Astrocyte of the spinal cord (primary cell): ENCODE data around the gene CPLX4.
A peak's percentile ranks its signal among the peaks of the same experiment; 100 is the strongest.
"Not testable (repeated sequence)": the region's sequence is repeated elsewhere in the genome, so short reads cannot be mapped to it uniquely, and the experiment has no call there.

ENCODE experiments used
- DNase-seq: peaks from one replicate; pipeline ENCODE4 v3.0.0; 2011; ENCODE audit warnings: low read depth, low spot score
- H3K4me3 ChIP-seq: 2 replicates; pipeline ENCODE4 v1.5.1; 2011; ENCODE audit warnings: low read depth, mild to moderate bottlenecking, low read length, moderate library complexity
- in situ Hi-C: cut with HindIII; loops from 2 replicates; pipeline ENCODE4 v1.10.0; 2017; ENCODE audit warnings: low sequenced_read_pairs
- TF ChIP-seq, protein P1 (sequence below): IDR thresholded peaks from 2 replicates; pipeline ENCODE4 v1.5.1; 2012; ENCODE audit warnings: low read depth, mild to moderate bottlenecking, low read length, inconsistent platforms

CPLX4 gene

GRCh38 chr18:59266459-59266858 is 52.0 kb downstream of the CPLX4 start:
- TF ChIP-seq, protein P1, sequence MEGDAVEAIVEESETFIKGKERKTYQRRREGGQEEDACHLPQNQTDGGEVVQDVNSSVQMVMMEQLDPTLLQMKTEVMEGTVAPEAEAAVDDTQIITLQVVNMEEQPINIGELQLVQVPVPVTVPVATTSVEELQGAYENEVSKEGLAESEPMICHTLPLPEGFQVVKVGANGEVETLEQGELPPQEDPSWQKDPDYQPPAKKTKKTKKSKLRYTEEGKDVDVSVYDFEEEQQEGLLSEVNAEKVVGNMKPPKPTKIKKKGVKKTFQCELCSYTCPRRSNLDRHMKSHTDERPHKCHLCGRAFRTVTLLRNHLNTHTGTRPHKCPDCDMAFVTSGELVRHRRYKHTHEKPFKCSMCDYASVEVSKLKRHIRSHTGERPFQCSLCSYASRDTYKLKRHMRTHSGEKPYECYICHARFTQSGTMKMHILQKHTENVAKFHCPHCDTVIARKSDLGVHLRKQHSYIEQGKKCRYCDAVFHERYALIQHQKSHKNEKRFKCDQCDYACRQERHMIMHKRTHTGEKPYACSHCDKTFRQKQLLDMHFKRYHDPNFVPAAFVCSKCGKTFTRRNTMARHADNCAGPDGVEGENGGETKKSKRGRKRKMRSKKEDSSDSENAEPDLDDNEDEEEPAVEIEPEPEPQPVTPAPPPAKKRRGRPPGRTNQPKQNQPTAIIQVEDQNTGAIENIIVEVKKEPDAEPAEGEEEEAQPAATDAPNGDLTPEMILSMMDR = no peak
- no peak overlapping the region for H3K4me3 ChIP-seq
- in situ Hi-C loops = no loop called here
- DNase-seq = no peak

- H3K4me3 ChIP-seq = no peak overlapping the region
- in situ Hi-C loops = no loop called here
- TF ChIP-seq, protein P1 = no peak
- no peak for DNase-seq
Observed at GRCh38 chr18:59265974-59266369, 52.5 kb downstream of the CPLX4 start.

- DNase-seq = no peak
- TF ChIP-seq, protein P1 = no peak
- peak overlapping the region; percentile 17 for H3K4me3 ChIP-seq
- in situ Hi-C loops = no loop called here
Observed at GRCh38 chr18:59265246-59265973, 53.0 kb downstream of the CPLX4 start.

DNA sequence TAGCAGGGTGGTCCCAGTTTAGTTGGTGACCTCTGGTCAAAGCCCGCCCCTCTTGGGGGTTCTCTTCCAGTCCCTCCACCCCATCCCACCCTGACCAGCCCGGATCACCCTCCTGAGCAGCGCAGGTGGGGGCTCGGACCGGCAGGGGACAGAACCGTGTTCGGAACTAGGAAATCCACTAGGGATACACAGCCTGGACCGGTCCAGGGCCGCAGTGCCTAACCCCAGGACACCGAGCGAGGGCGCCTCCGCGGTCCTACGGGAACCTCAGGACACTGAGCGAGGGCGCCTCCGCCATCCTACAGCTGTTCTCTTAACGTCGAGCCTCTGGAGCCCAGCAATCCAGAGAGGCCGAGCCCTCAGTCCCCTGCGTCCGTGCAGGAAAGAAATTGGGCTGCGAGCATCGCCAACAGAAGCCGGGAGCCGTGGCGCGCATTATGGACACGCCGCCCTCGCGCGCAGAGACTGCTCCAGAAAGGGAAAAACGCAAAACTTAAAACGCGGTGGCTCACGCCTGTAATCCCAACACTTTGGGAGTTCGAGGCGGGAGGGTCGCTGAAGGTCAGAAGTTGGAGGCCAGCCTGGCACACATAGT is 53.7 kb downstream of the CPLX4 start:
- in situ Hi-C loops = no loop called here
- TF ChIP-seq, protein P1 = no peak
- H3K4me3 ChIP-seq = no peak overlapping the region
- DNase-seq = no peak

DNA sequence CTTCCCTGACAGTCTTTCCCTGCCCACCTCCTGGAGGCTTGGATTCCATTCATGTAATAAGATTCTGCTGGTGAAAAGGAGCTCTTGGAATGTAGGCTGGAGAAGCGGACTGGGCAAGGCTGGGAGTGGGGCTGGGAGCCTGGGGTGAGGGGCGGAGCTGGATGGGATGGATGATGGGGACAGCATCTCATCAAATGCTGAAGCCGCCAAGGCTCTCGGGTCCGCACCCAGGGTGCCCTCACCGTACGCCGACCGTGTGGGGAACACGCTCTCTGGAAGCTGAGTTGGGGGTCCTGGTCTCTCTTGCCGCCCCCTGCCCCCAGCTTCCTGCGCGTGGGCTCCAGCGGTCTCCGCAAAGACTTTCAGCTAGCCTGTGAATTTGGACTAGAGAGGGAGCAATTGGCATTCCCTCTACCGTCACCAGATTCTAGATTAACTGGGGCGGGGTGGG is 54.3 kb downstream of the CPLX4 start:
- in situ Hi-C loops = no loop called here
- H3K4me3 ChIP-seq = no peak overlapping the region
- TF ChIP-seq, protein P1 = no peak
- DNase-seq = no peak

DNA sequence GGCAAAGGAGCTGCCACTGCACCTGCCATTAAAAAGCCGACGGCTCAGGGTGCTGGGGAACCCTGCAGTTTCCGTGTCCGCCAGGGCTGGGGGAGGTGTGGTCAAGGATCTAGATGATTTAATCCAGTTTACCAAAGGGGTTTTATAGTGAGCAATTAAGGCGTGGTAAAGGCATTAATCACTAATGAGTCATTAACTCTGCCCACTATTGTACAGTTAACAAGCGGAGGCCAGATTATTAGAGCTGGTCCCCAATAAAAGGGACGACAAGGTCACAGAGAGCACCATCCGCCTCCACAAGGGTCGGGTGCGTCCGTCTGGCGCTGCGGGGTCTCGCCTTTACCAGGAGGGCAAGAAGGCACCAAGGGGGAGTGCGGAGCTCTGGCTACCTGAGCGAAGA is 54.8 kb downstream of the CPLX4 start:
- no peak for DNase-seq
- no peak overlapping the region for H3K4me3 ChIP-seq
- in situ Hi-C loops = no loop called here
- TF ChIP-seq, protein P1 = no peak

DNA sequence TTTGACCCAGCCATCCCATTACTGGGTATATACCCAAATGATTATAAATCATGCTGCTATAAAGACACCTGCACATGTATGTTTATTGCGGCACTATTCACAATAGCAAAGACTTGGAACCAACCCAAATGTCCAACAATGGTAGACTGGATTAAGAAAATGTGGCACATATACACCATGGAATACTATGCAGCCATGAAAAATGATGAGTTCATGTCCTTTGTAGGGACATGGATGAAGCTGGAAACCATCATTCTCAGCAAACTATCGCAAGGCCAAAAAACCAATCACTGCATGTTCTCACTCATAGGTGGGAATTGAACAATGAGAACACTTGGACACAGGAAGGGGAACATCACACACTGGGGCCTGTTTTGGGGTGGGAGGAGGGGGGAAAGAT is 56.2 kb downstream of the CPLX4 start:
- DNase-seq, in situ Hi-C loops, H3K4me3 ChIP-seq: not testable (repeated sequence)

DNA sequence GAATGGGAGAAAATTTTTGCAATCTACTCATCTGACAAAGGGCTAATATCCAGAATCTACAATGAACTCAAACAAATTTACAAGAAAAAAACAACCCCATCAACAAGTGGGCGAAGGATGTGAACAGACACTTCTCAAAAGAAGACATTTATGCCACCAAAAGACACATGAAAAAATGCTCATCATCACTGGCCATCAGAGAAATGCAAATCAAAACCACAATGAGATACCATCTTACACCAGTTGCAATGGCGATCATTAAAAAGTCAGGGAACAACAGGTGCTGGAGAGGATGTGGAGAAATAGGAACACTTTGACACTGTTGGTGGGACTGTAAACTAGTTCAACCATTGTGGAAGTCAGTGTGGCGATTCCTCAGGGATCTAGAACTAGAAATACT is 56.6 kb downstream of the CPLX4 start:
- H3K4me3 ChIP-seq, in situ Hi-C loops, DNase-seq: not testable (repeated sequence)

GRCh38 chr18:59255491-59255890 is 63.0 kb downstream of the CPLX4 start:
- DNase-seq, in situ Hi-C loops, H3K4me3 ChIP-seq: not testable (repeated sequence)
